HUES6 (cell line): Measurements from ENCODE around the gene SOCS1.

Experiments
- H3K27ac ChIP-seq: 2 replicates; pipeline ENCODE4 v1.7.0; 2013; ENCODE audit warnings: low read depth, mild to moderate bottlenecking, low read length, inconsistent platforms
- H3K27me3 ChIP-seq: 2 replicates; pipeline ENCODE4 v1.6.1; 2013; ENCODE audit warnings: low read length; ENCODE audit not compliant: control insufficient read depth, insufficient read depth
- H3K36me3 ChIP-seq: 2 replicates; pipeline ENCODE4 v1.6.1; 2013; ENCODE audit warnings: low read length; ENCODE audit not compliant: control insufficient read depth, insufficient read depth
- H3K4me1 ChIP-seq: 2 replicates; pipeline ENCODE4 v1.6.1; 2013; ENCODE audit warnings: low read length; ENCODE audit not compliant: control insufficient read depth, insufficient read depth
- H3K4me3 ChIP-seq: 2 replicates; pipeline ENCODE4 v1.5.1; 2013; ENCODE audit warnings: low read depth, low read length
- H3K9ac ChIP-seq: one replicate; pipeline ENCODE4 v1.6.1; 2013; ENCODE audit warnings: mild to moderate bottlenecking, low read length
- H3K9me3 ChIP-seq: 2 replicates; pipeline ENCODE4 v1.6.1; 2013; ENCODE audit warnings: low read depth, low read length; ENCODE audit not compliant: control insufficient read depth, insufficient read depth

Gene SOCS1

DNA sequence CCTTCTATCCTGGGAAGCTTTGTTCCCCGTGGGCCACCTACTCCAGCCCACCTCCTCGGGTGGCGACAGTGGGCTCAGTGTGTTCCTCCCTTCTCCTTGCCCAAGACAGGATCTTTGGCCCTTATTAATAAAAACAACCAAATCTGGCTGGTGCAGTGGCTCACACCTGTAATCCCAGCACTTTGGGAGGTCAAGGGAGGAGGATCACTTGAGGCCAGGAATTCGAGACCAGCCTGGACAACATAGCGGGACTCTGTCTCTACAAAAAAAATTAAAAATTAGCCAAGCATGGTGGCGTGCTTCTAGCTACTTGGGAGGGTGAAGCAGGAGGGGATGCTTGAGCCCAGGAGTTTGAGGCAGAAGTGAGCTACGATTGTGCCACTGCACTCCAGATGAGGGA, 42.2 kb downstream of the SOCS1 start:
- Histone ChIP-seq H3K36me3 (no peaks in the 10 kb centered on the region), H3K4me3 (no peak overlapping the region), H3K27ac (no peak overlapping the region), H3K9ac (no peak overlapping the region), H3K27me3 (no peaks in the 10 kb centered on the region), H3K9me3 (peaks cover 25% of the 10 kb centered on the region), H3K4me1 (peaks cover 9% of the 10 kb centered on the region; the same call in 1 of the 2 replicates)

DNA sequence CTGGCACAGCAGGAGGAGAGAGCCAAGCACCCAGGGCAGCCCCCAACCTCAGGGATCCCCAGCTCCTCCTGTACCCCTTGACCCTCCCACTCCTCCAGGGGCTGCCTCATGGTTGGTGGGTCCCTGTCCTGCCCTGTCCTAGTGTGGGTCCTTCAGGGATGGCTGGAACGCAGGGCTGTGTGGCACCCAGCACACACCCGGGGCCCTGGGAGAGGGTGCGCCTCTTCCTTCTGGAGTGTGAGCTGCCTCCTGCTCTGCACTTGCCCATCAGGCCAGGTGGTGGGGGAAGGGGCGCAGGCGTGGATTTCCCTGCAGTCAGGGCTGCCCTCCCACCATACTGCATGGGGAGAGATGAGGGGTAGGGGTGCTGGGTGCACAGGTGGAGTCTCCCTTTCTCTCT, 42.6 kb downstream of the SOCS1 start:
- no peak overlapping the region for H3K9ac ChIP-seq
- peaks cover 9% of the 10 kb centered on the region; the same call in 1 of the 2 replicates for H3K4me1 ChIP-seq
- no peaks in the 10 kb centered on the region for H3K36me3 ChIP-seq
- peaks cover 22% of the 10 kb centered on the region for H3K9me3 ChIP-seq
- H3K4me3 ChIP-seq: no peak overlapping the region
- H3K27me3 ChIP-seq: no peaks in the 10 kb centered on the region
- H3K27ac ChIP-seq: no peak overlapping the region

DNA sequence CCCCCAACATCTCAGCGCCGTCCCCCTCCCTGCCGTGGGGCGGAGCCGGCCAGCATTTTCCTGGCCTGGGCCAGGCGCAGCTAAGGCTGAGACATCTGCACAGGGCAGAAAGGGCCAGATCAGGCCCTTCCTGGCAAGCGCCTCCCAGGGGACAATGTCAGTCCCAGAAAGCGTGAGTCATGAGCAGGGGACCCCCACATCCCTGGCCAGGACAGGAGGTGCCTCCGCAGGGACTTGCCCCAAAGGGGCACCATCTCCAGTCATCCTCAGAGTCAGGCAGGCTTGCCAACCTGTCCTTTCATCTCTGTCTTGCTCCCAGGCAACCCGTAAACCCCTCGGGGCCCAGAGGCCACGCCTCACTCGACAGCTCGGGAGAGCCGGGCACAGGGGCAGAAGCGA, 43.2 kb downstream of the SOCS1 start:
- H3K9ac ChIP-seq: no peak overlapping the region
- peaks cover 22% of the 10 kb centered on the region for H3K9me3 ChIP-seq
- no peaks in the 10 kb centered on the region for H3K27me3 ChIP-seq
- H3K4me1 ChIP-seq: peaks cover 9% of the 10 kb centered on the region; the same call in 1 of the 2 replicates
- no peaks in the 10 kb centered on the region for H3K36me3 ChIP-seq
- H3K27ac ChIP-seq: no peak overlapping the region
- no peak overlapping the region for H3K4me3 ChIP-seq

DNA sequence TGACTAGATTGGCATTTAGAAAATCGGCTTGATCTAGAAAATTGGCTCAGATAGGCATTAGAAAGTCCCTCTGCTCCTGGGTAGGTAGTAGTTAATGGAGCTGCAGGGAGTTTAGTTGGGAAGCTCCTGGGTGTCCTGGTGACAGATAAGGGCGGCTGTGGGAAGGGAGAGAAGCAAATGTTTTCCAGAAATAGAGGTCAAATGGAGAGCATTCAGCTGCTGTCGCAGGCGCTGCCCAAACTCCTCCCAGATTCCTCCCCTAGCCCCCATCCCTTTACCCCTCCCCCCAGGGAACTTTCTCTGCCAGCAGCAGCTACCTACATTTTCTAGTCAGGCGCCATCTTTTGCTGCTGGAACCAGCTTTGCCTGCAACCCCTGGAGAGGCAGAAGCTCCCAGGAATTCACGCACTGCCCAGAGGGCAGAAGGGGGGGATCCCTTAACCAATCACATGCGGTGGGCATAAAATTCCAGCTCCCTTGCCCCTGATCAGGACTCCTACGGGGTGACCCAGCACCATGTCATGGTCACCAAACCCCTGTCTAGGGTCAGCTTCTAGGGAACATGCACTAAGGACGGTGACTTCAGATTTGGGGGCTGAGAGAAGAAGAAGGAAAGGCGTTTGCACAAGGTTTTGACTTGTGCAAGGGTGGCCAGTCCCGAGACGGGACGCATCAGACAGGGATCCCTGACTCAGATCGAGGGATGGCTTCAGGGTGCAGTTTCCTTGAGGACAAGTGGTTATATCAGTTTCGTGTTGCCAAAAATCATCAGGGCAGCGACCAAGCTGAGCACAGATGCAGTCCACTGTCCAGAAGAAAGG, 43.8 kb downstream of the SOCS1 start:
- H3K4me1 ChIP-seq: peaks cover 9% of the 10 kb centered on the region; the same call in 1 of the 2 replicates
- peaks cover 24% of the 10 kb centered on the region for H3K9me3 ChIP-seq
- H3K9ac ChIP-seq: no peak overlapping the region
- H3K27ac ChIP-seq: no peak overlapping the region
- no peaks in the 10 kb centered on the region for H3K36me3 ChIP-seq
- H3K27me3 ChIP-seq: no peaks in the 10 kb centered on the region
- no peak overlapping the region for H3K4me3 ChIP-seq

DNA sequence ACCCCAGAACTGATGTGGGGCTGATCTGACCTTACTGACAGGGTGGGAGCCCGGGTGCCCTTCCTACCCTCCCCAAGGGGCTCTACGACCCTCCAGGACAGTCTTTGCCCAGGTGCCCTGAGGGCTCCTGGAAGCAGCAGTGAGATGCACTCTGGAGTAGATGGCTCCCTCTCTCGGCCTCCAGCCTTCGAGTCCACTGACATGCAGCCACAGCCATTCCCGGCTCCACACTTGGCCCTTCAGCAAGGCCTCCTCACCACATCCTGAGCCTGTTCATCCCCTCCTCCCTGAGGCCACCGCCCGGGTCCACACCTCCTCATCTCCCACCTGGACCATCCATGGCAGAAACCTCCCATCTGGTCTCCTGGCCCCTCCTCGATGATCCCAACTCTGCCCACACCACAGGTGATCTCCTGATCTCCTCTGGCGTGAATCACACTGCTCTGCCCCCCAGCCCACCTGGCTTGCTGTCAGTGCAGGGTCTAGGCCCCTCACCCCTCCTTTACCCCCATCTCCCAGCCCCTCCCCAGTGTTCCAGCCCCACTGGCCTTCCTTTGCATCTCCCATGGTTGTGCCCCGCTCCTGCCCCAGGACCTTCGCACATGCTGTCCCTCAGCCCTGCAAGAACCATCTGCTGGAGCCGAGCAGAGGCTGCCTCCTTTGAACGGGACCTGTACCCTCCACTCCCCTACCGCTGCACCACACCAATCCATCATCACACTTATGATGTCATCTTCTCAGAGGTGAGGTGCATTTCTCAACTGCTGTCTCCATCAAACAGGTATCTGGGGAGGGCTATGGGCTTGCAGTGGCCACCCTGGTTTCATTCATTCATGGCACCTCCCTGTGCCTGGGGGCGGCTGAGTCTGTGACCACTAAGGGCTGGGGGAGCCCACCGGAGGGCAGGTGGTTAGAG, 44.7 kb downstream of the SOCS1 start:
- Histone ChIP-seq H3K4me1 (peaks cover 12% of the 10 kb centered on the region; the same call in 1 of the 2 replicates), H3K27me3 (no peaks in the 10 kb centered on the region), H3K9ac (no peak overlapping the region), H3K9me3 (peaks cover 21% of the 10 kb centered on the region), H3K27ac (no peak overlapping the region), H3K4me3 (no peak overlapping the region), H3K36me3 (no peaks in the 10 kb centered on the region)

DNA sequence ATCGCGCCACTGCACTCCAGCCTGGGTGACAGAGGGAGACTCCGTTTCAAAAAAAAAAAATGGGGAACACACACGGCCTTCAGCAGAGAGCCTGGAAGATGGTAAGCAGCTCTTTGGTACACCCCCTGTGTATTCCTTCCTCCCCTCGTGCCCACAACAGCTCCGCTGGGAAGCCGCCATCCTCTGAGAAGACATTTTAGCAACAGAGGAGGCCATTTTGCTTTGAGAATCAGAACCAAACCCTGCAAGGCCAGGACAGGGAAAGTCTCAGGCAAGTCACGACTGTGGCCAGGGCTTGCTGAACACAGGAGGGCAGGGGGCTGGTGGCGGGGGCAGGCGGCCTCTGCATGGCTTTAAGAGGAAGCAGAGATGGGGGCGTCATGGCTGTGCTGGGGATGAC, 45.7 kb downstream of the SOCS1 start:
- peaks cover 23% of the 10 kb centered on the region; the same call in 1 of the 2 replicates for H3K4me1 ChIP-seq
- no peak overlapping the region for H3K4me3 ChIP-seq
- H3K9me3 ChIP-seq: peaks cover 13% of the 10 kb centered on the region
- no peak overlapping the region for H3K27ac ChIP-seq
- no peaks in the 10 kb centered on the region for H3K27me3 ChIP-seq
- no peaks in the 10 kb centered on the region for H3K36me3 ChIP-seq
- H3K9ac ChIP-seq: no peak overlapping the region

DNA sequence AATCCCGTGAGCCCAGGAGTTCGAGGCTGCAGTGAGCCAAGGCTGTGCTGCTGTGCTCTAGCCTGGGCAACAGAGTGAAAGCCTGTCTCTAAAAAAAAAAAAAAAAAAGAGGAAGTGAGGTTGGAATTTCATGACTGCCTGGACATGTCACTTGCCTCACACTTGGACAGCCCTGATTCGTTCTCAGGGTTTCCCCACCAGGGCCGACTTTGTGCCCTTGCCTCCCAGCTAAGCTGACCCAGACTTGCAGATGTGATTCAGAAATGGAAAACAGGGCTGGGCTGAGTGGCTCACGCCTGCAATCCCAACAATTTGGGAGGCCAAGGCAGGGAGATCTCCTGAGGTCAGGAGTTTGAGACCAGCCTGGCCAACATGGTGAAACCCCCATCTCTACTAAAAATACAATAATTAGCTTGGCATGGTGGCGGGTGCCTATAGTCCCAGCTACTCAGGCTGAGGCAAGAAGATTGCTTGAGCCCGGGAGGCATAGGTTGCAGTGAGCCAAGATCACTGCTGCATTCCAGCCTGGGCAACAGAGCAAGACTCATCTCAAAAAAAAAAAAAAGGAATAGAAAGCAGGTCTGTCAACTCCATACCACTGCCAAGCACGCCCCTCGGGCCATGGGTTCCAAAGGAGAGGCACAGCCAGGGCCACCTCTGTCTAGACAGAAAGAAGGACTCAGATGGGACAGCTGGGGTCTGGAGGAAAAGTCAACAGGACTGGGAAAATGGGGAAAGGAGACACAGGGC, 46.9 kb downstream of the SOCS1 start:
- Histone ChIP-seq H3K4me1 (peaks cover 23% of the 10 kb centered on the region; the same call in 1 of the 2 replicates), H3K27ac (no peak overlapping the region), H3K9ac (no peak overlapping the region), H3K9me3 (peaks cover 13% of the 10 kb centered on the region), H3K36me3 (no peaks in the 10 kb centered on the region), H3K4me3 (no peak overlapping the region), H3K27me3 (no peaks in the 10 kb centered on the region)

GRCh38 chr16:11207646-11208045, 48.4 kb downstream of the SOCS1 start:
- peaks cover 13% of the 10 kb centered on the region for H3K9me3 ChIP-seq
- peaks cover 27% of the 10 kb centered on the region for H3K4me1 ChIP-seq
- H3K4me3 ChIP-seq: no peak overlapping the region
- no peaks in the 10 kb centered on the region for H3K36me3 ChIP-seq
- no peak overlapping the region for H3K9ac ChIP-seq
- no peaks in the 10 kb centered on the region for H3K27me3 ChIP-seq
- H3K27ac ChIP-seq: no peak overlapping the region

DNA sequence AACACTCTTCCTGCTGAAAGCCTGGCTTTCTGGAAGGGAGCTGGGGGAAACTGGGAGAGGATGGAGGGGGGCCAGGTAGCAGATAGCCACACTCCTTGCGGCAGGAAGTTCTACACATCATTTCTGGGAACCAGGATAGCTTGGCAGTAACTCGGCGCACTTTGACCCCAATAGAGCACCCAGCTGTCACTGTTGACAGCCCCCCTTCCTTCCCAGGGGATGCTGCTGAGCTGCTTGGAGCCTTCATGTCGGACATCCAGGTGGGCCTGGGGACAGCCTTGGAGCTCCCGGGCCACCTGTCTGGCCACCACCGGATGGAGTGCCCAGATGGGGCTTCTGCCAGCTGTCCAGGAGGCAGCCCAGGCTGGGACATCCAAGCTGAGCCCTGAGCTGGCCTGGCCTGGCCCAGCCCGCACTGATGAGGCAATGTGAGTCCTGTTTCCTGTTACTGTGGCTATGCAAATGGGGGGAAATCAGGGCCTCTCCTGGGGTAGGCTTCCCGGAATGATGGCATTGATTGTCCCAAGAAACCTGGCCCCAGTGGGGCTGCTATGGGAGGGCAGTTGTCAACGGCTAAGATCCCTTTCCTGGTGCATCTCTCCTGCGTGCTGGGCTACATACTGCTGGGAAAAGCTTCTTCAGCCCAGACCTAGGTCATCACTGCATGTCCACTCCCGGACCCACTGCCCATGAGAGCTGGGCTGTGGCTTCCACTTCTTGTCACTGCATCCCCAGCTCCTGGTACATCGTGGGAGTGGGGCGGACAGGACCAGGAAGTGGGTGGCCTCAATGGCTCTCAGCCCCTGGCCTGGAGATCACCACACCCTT, 50.0 kb downstream of the SOCS1 start:
- Histone ChIP-seq H3K36me3 (no peaks in the 10 kb centered on the region), H3K9me3 (peaks cover 13% of the 10 kb centered on the region), H3K4me3 (no peak overlapping the region), H3K27ac (no peak overlapping the region), H3K9ac (no peak overlapping the region), H3K27me3 (no peaks in the 10 kb centered on the region), H3K4me1 (peaks cover 37% of the 10 kb centered on the region)

DNA sequence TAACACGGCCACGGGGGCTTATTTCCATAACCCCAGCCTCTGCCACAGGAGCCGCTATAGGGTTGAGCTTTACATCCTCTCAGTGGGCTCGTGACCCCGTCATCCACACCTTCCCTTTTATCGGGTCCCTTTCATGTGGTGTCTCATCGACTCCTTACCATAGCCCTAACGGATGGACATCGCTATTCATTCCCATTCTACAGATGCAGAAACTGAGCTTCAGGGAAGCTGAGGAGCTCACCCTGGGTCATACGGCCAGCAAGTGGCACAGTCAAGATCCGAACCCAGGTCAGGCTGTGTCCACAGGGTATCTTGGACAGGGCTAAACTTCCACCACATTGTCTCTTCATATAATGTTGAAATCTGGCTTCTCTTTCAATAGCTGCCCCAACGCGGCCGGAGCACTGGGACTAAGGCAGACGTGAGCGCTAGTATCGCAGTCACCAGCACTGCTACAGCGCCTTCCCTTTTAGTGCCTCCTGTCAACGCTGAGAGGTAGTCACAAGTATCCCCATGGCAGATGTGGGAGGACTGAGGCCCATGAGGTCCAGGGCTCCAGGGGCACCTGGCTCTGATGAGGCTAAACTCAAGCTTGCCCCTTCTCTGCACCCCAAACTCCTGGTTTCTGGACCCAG, 50.8 kb downstream of the SOCS1 start:
- Histone ChIP-seq H3K27me3 (no peaks in the 10 kb centered on the region), H3K27ac (no peak overlapping the region), H3K9me3 (peaks cover 13% of the 10 kb centered on the region), H3K4me1 (peaks cover 45% of the 10 kb centered on the region), H3K36me3 (no peaks in the 10 kb centered on the region), H3K9ac (no peak overlapping the region), H3K4me3 (no peak overlapping the region)
